ENCODE data around the gene HNRNPA1. TPM values are rescaled to one million over a fixed set of nuclear protein-coding genes. Genes with fewer than 3 reads are reported as not detected.

The HNRNPA1 gene
- total and polyA plus RNA-seq, 9 of the 15 experiments (the other 6 are each of a cell fraction or from before 2014, with no cell fraction given) = 1,166 to 2,703 (median 1,815) TPM

GRCh38 chr12:54287261-54288157 lies 7.0 kb downstream of the HNRNPA1 start (continued):
- TF ChIP-seq MXD1 (CRISPR knock-in tag; IDR thresholded peaks at IDR 0.05; ENCODE audit: borderline replicate concordance, poor library complexity, severe bottlenecking) = no peak
- TF ChIP-seq ATF4 (CRISPR knock-in tag; IDR thresholded peaks at IDR 0.05) = no peak
- TF ChIP-seq STAT6 (CRISPR knock-in tag; IDR thresholded peaks at IDR 0.05) = no peak
- TF ChIP-seq ASH1L (IDR thresholded peaks at IDR 0.05; ENCODE audit: borderline replicate concordance, low read depth, partially characterized antibody) = no peak

All from K562 (cell line).